Fibroblast of mammary gland (primary cell): ENCODE results near the gene ADCYAP1R1.
"Not testable (repeated sequence)": the region's sequence is repeated elsewhere in the genome, so short reads cannot be mapped to it uniquely, and the experiment has no call there.

Experiments used
- DNase-seq: peaks from one replicate; pipeline ENCODE4 v3.0.0-alpha.2; 2010; ENCODE audit warnings: low read depth
- H3K4me3 ChIP-seq: 2 replicates; pipeline ENCODE4 v1.5.1; 2011; ENCODE audit warnings: low read depth, mild to moderate bottlenecking, low read length, moderate library complexity; ENCODE audit not compliant: control insufficient read depth
- TF ChIP-seq, protein P1 (sequence below): conservative IDR thresholded peaks from 2 replicates; pipeline ENCODE4 v1.5.1; 2011; ENCODE audit warnings: low read depth, low read length, inconsistent platforms; ENCODE audit not compliant: control insufficient read depth, insufficient read depth

ADCYAP1R1 gene

DNA sequence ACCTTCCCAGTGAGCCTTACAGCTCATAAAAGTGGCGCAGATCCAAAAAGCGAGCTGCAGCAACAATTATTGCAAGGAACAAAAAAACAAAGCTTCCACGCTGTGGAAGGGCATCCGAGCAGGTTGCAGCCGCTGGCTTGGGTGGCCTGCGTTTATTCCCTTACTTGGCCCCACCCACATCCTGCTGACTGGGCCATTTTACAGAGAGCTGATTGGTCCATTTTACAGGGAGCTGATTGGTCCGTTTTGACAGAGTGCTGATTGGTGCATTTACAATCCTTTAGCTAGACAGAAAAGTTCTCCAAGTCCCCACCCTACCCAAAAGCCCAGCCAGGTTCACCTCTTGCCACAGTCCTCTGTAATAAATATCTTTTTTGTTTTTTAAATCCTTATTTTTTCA, 85.1 kb downstream of the ADCYAP1R1 start:
- TF ChIP-seq, protein P1, sequence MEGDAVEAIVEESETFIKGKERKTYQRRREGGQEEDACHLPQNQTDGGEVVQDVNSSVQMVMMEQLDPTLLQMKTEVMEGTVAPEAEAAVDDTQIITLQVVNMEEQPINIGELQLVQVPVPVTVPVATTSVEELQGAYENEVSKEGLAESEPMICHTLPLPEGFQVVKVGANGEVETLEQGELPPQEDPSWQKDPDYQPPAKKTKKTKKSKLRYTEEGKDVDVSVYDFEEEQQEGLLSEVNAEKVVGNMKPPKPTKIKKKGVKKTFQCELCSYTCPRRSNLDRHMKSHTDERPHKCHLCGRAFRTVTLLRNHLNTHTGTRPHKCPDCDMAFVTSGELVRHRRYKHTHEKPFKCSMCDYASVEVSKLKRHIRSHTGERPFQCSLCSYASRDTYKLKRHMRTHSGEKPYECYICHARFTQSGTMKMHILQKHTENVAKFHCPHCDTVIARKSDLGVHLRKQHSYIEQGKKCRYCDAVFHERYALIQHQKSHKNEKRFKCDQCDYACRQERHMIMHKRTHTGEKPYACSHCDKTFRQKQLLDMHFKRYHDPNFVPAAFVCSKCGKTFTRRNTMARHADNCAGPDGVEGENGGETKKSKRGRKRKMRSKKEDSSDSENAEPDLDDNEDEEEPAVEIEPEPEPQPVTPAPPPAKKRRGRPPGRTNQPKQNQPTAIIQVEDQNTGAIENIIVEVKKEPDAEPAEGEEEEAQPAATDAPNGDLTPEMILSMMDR = no peak
- no peak for DNase-seq
- H3K4me3 ChIP-seq = no peak overlapping the region

DNA sequence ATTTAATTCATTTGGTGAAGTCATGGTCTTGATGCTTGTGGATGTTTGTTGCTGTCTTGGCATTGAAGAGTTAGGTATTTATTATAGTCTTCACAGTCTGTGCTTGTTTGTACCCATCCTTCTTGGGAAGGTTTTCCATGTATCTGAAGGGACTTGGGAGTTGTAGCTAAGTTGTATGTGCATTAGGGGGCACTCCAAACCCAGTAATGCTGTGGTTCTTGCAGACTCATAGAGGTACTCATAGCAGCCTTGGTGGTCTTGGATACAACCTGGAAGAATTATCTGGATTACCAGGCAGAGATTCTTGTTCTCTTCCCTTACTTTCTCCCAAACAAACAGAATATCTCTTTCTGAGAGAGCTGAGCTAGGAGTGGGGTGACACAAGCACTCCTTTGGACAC, 93.2 kb downstream of the ADCYAP1R1 start:
- TF ChIP-seq, protein P1 = no peak
- DNase-seq = no peak
- no peak overlapping the region for H3K4me3 ChIP-seq

DNA sequence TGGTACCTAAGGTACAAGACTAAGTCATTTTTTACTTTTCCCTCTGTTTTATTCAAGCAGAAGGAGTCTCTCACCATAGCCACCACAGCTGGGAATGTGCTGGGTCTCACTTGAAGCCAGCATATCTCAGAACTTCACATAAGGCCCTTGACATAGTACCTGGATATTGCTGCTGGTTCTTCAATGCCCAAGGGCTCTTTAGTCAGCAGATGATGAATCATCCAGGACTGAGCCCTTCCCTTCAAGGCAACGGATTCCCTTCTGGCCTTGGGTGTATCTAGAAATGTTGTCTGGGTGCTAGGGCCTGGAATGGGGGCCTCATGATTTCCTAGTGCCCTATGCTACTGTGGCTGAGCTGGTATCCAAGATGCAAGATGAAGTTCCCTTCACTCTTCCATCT, 93.9 kb downstream of the ADCYAP1R1 start:
- no peak for DNase-seq
- H3K4me3 ChIP-seq = no peak overlapping the region
- TF ChIP-seq, protein P1 = no peak

DNA sequence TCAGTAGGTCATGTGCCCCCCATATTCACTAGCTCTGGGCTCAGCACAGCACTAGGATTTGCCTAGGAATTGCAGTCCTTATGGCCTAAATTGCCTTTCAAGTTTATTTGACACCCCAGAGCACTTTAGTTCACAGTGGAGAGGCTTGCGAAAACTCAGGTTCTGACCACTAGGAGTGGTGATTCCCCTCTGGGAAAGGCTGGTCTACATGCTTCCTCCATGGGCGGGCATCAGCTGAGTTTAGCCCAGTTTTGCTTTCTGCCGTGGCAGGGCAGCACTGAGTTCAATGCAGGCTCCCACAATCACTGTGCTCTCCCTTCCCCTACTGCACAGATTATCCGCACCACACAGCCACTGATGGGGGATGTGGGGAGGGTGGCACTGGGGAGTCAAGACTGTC, 94.4 kb downstream of the ADCYAP1R1 start:
- DNase-seq = no peak
- H3K4me3 ChIP-seq = no peak overlapping the region
- TF ChIP-seq, protein P1 = no peak

DNA sequence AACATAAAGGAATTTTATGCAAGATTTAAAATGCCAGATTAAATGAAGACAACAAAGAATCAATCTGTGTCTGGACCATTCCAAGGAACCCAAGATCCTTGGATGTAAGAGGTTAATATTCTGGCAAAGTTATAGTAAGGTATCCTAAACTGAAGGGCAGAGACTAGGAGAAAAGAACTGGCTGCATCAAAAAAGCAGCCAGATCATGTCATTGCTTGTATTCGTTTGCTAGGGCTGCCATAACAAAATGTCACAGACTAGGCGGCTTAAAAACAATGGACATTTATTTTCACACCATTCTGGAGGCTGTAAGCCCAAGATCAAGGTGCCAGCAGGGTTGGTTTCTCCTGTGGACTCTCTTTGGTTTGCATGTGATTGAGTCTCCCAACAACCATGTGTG, 99.7 kb downstream of the ADCYAP1R1 start:
- H3K4me3 ChIP-seq = no peak overlapping the region
- TF ChIP-seq, protein P1 = no peak
- no peak for DNase-seq

DNA sequence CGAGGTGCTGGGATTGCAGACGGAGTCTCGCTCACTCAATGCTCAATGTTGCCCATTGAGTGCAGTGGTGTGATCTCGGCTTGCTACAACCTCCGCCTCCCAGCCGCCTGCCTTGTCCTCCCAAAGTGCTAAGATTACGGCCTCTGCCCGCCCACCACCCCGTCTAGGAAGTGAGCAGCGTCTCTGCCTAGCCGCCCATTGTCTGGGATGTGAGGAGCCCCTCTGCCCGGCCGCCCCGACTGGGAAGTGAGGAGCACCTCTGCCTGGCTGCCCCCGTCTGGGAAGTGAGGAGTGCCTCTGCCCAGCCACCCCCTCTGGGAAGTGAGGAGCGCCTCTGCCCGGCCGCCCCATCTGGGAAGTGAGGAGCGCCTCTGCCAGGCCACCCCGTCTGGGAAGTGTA, 101.2 kb downstream of the ADCYAP1R1 start:
- not testable (repeated sequence) for DNase-seq, H3K4me3 ChIP-seq

DNA sequence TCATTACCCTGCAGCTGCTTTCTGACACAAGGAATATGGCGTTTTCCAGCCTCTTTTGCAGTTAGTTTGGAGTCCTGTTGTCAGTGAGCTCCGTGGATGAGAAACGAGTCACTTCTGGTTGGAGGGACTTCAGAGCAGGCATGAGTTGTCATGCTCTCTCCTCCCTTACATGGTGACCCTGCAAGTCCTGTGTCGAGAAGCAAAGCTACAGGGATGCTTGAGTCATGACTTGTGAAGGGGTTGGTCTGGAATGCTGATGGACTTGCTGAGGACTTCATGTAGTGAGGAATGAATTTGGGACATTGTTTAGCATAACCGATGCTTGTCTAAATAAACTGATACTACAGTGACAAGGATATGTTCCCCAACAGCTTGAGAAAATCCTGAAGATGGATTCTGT, 108.8 kb downstream of the ADCYAP1R1 start:
- DNase-seq = no peak
- TF ChIP-seq, protein P1 = no peak
- no peak overlapping the region for H3K4me3 ChIP-seq
